AG04450 (cell line): Measurements from ENCODE around the gene CBLL2. TPM values are rescaled to one million over a fixed set of nuclear protein-coding genes. Genes with fewer than 3 reads are reported as not detected.

ENCODE experiments used
- CTCF ChIA-PET: fragments of 300-600, 350-600 bp; formaldehyde crosslinking; extraction: SDS; loops from one replicate; lab custom pipeline; 2022; ENCODE audit warnings: antibody characterized with exemption, inconsistent platforms; lab: Charles Lee
- POLR2A ChIA-PET: fragments of 350-600 bp; formaldehyde crosslinking; extraction: SDS; loops from one replicate; lab custom pipeline; 2021; ENCODE audit warnings: antibody characterized with exemption, inconsistent platforms; lab: Yijun Ruan, JAX
- DNase-seq: peaks from one replicate; pipeline ENCODE4 v3.0.0-alpha.2; 2011; ENCODE audit warnings: low read depth, low spot score
- H3K27ac ChIP-seq: one replicate; pipeline ENCODE4 v1.5.1; 2012; ENCODE audit warnings: low read depth, low read length, control low read depth
- H3K27me3 ChIP-seq: one replicate; pipeline ENCODE4 v1.6.0; 2012; ENCODE audit warnings: low read length; ENCODE audit not compliant: control insufficient read depth, insufficient read depth
- H3K4me3 ChIP-seq: 2 replicates; pipeline ENCODE4 v1.5.1; 2011; ENCODE audit warnings: mild to moderate bottlenecking, low read depth, low read length, control low read depth
- H3K9me3 ChIP-seq: 2 replicates; pipeline ENCODE4 v1.5.1; 2012; ENCODE audit warnings: low read length; ENCODE audit not compliant: control insufficient read depth, insufficient read depth
- CTCF ChIP-seq: IDR thresholded peaks from 2 replicates; pipeline ENCODE4 v1.5.1; 2011; ENCODE audit warnings: low read depth, low read length, control low read depth, inconsistent platforms
- polyA plus RNA-seq: library from polyadenylated mRNA; depleted of rRNA; stranded (reverse); fragments of >200 nt; gene quantifications from 2 replicates; pipeline ENCODE4 v1.2.3, GENCODE V29; 2011

Gene CBLL2
- polyA plus RNA-seq, 1 experiment: not detected

- Histone ChIP-seq H3K27ac (no peak overlapping the region), H3K4me3 (no peak overlapping the region), H3K9me3 (no peaks in the 10 kb centered on the region), H3K27me3 (no peaks in the 10 kb centered on the region)
- no peak for TF ChIP-seq CTCF
- no peak for DNase-seq
- ChIA-PET POLR2A (no interaction called here), CTCF (interaction anchor here (0.7 kb wide), 1 partner anchor 1306 kb away, joined by 4 read pairs; no protein-coding TSS in a partner anchor)
These were observed 24.3 kb upstream of the CBLL2 start for GRCh38 chrX:22248401-22248800.

GRCh38 chrX:22249371-22249770, 23.3 kb upstream of the CBLL2 start:
- Histone ChIP-seq H3K27ac (no peak overlapping the region), H3K4me3 (no peak overlapping the region), H3K9me3 (no peaks in the 10 kb centered on the region), H3K27me3 (no peaks in the 10 kb centered on the region)
- DNase-seq: no peak
- CTCF ChIA-PET: no interaction called here
- POLR2A ChIA-PET: no interaction called here
- no peak for TF ChIP-seq CTCF

GRCh38 chrX:22268706-22269105, 4.0 kb upstream of the CBLL2 start:
- no peak for TF ChIP-seq CTCF
- no peak overlapping the region for H3K4me3 ChIP-seq
- no peaks in the 10 kb centered on the region for H3K9me3 ChIP-seq
- H3K27ac ChIP-seq: no peak overlapping the region
- H3K27me3 ChIP-seq: no peaks in the 10 kb centered on the region
- no peak for DNase-seq
- ChIA-PET POLR2A (no interaction called here), CTCF (no interaction called here)

- CTCF ChIA-PET: no interaction called here
- H3K9me3 ChIP-seq: no peaks in the 10 kb centered on the region
- no peak for DNase-seq
- POLR2A ChIA-PET: no interaction called here
- no peaks in the 10 kb centered on the region for H3K27me3 ChIP-seq
- TF ChIP-seq CTCF: no peak
- H3K27ac ChIP-seq: no peak overlapping the region
- H3K4me3 ChIP-seq: no peak overlapping the region
These were observed 1.1 kb downstream of the CBLL2 start for GRCh38 chrX:22273714-22274317.

- no peak for DNase-seq
- Histone ChIP-seq H3K9me3 (no peaks in the 10 kb centered on the region), H3K4me3 (no peak overlapping the region), H3K27ac (no peak overlapping the region), H3K27me3 (no peaks in the 10 kb centered on the region)
- ChIA-PET POLR2A (no interaction called here), CTCF (no interaction called here)
- no peak for TF ChIP-seq CTCF
These were observed 4.1 kb downstream of the CBLL2 start for GRCh38 chrX:22276781-22277180.
